A673 (cell line): ENCODE measurements around the gene TBCD. TPM values are rescaled to one million over a fixed set of nuclear protein-coding genes. Genes with fewer than 3 reads are reported as not detected.
"Not testable (repeated sequence)": the region's sequence is repeated elsewhere in the genome, so short reads cannot be mapped to it uniquely, and the experiment has no call there.

Experiments
- BruUV-seq: library from RNA; stranded (reverse); fragments of 400-500 nt; replicated peaks from 2 replicates; lab custom pipeline; 2021; lab: Mats Ljungman, UMichigan
- CTCF ChIA-PET: fragments of 300-600 bp; sonication (Branson Sonifier 250); formaldehyde crosslinking; loops from one replicate; lab custom pipeline; 2022; ENCODE audit warnings: antibody characterized with exemption; lab: Charles Lee
- POLR2A ChIA-PET: fragments of 300-600 bp; sonication (Branson Sonifier 250); formaldehyde crosslinking; loops from one replicate; lab custom pipeline; 2022; ENCODE audit warnings: antibody characterized with exemption; ENCODE audit not compliant: low non-redundant PET; lab: Charles Lee
- DNase-seq: peaks from one replicate; pipeline ENCODE4 v3.0.0-alpha.2; 2015; ENCODE audit warnings: low spot score
- H3K27ac ChIP-seq: fragments of 200-600 bp; sonication (generic); 2 replicates; pipeline ENCODE4 v1.5.1; 2016; ENCODE audit warnings: mixed run types, low read depth, mild to moderate bottlenecking, mixed read lengths, antibody characterized with exemption, low read length; ENCODE audit not compliant: poor library complexity, severe bottlenecking
- H3K27me3 ChIP-seq: fragments of 200-600 bp; sonication (generic); replicated peaks from 2 replicates; pipeline ENCODE4 v1.6.1; 2017; ENCODE audit warnings: mixed run types, low read depth, mild to moderate bottlenecking, mixed read lengths, antibody characterized with exemption, low read length; ENCODE audit not compliant: insufficient read depth, poor library complexity
- H3K36me3 ChIP-seq: fragments of 200-600 bp; sonication (generic); 2 replicates; pipeline ENCODE4 v1.6.1; 2016; ENCODE audit warnings: mixed run types, mild to moderate bottlenecking, mixed read lengths, antibody characterized with exemption, low read length; ENCODE audit not compliant: insufficient read depth, poor library complexity, severe bottlenecking
- H3K4me1 ChIP-seq: fragments of 200-600 bp; sonication (generic); 2 replicates; pipeline ENCODE4 v1.6.1; 2017; ENCODE audit warnings: mixed run types, mild to moderate bottlenecking, mixed read lengths, antibody characterized with exemption, low read length; ENCODE audit not compliant: insufficient read depth, poor library complexity, severe bottlenecking
- H3K4me3 ChIP-seq: fragments of 200-600 bp; sonication (generic); 2 replicates; pipeline ENCODE4 v1.5.1; 2016; ENCODE audit warnings: low read depth, mixed run types, mild to moderate bottlenecking, mixed read lengths, low read length; ENCODE audit not compliant: poor library complexity, severe bottlenecking
- H3K9me3 ChIP-seq: fragments of 200-600 bp; sonication (generic); 2 replicates; pipeline ENCODE4 v1.6.1; 2016; ENCODE audit warnings: mixed run types, low read depth, mild to moderate bottlenecking, mixed read lengths, antibody characterized with exemption, low read length; ENCODE audit not compliant: poor library complexity, severe bottlenecking
- EZH2 ChIP-seq: fragments of 200-600 bp; sonication (generic); IDR thresholded peaks from 2 replicates; pipeline ENCODE4 v1.6.1; 2017; ENCODE audit warnings: borderline replicate concordance, low read depth, mild to moderate bottlenecking, mixed read lengths, antibody characterized with exemption, low read length; ENCODE audit not compliant: poor library complexity, severe bottlenecking
- intact Hi-C: fragments of 100-400 bp; cut with micrococcal nuclease; formaldehyde crosslinking; loops from one replicate; pipeline ENCODE4 v1.10.0; 2022; ENCODE audit not compliant: unreplicated experiment
- total RNA-seq: library from RNA; stranded (reverse); gene quantifications from 2 replicates; pipeline ENCODE4 v1.2.3, GENCODE V29; 2021
- TF ChIP-seq, protein P1 (sequence below): fragments of 300-800, 200-600 bp; sonication (generic); conservative IDR thresholded peaks from 2 replicates; pipeline ENCODE4 v1.5.1; 2017; ENCODE audit warnings: low read depth, mild to moderate bottlenecking, antibody characterized with exemption, low read length, moderate library complexity, mixed read lengths

Gene TBCD
- total RNA-seq, 1 experiment from 2014 or later: 113 TPM

DNA sequence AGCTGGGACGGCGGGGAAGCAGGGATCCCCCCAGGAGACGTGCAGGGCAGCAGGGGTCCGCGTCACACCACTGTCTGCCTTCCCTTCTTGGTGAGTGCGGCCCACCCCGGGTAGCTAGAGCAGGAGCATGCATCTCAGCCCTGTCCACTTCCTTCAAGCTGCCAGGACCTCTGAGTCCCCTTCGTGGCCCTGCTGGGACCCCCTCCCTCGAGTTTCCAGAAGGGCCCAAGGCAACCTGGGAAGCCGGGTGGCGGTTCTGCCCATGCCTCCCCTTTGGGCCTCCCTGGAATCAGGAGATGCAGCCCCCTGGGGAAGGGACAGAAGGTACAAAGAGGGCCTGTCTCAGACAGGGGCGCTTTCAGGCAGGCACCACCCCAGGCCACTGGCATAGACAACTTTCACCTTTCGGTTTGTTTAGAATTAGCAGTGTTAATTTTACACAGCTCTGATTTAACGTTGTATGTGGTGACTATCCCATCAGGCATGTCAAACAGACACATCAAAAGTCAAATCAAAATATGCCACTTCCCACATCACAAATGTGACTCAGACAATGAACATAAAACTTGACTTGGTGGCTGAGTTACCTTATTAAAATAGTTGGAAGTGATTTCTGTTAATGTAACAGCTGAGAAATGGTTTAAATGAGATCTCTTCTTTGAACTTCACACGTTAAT is 233.0 kb downstream of the TBCD start:
- BruUV-seq: no TSS peak
- no peaks in the 10 kb centered on the region for H3K4me1 ChIP-seq
- POLR2A ChIA-PET: no interaction called here

DNA sequence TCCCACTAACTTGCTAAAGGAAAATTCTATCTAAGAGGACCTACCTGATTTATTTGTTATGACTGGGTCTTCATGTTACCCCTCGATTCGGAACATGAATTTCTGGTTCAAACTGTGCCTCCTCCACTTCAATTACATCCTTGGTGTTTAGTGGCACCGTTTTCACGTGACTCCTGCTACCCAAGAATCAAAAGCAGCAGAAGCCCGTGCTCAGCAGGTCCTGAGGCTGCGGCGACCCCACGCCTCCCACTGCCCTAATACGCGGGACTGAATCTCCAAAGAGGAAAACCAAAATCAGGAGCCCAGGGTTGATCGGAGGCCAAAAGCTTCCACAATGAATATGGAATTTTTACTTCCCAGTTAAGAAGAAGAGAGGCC is 233.6 kb downstream of the TBCD start:
- Histone ChIP-seq H3K4me1 (no peaks in the 10 kb centered on the region), H3K27me3 (no peaks in the 10 kb centered on the region), H3K27ac (no peak overlapping the region), H3K36me3 (no peaks in the 10 kb centered on the region), H3K9me3 (no peaks in the 10 kb centered on the region), H3K4me3 (no peak overlapping the region)
- DNase-seq: no peak
- CTCF ChIA-PET: no interaction called here
- intact Hi-C loops: no loop called here
- no TSS peak for BruUV-seq
- POLR2A ChIA-PET: no interaction called here
- TF ChIP-seq, protein P1, sequence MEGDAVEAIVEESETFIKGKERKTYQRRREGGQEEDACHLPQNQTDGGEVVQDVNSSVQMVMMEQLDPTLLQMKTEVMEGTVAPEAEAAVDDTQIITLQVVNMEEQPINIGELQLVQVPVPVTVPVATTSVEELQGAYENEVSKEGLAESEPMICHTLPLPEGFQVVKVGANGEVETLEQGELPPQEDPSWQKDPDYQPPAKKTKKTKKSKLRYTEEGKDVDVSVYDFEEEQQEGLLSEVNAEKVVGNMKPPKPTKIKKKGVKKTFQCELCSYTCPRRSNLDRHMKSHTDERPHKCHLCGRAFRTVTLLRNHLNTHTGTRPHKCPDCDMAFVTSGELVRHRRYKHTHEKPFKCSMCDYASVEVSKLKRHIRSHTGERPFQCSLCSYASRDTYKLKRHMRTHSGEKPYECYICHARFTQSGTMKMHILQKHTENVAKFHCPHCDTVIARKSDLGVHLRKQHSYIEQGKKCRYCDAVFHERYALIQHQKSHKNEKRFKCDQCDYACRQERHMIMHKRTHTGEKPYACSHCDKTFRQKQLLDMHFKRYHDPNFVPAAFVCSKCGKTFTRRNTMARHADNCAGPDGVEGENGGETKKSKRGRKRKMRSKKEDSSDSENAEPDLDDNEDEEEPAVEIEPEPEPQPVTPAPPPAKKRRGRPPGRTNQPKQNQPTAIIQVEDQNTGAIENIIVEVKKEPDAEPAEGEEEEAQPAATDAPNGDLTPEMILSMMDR: no peak
- no peak for TF ChIP-seq EZH2

More for the DNA sequence above, 233.0 kb downstream of the TBCD start:
- intact Hi-C loops: no loop called here
- Histone ChIP-seq H3K27me3 (no peaks in the 10 kb centered on the region), H3K4me3 (no peak overlapping the region), H3K36me3 (no peaks in the 10 kb centered on the region), H3K9me3 (no peaks in the 10 kb centered on the region), H3K27ac (no peak overlapping the region)
- CTCF ChIA-PET: no interaction called here
- TF ChIP-seq EZH2: no peak
- TF ChIP-seq, protein P1: no peak
- no peak for DNase-seq

- no peak for DNase-seq
- CTCF ChIA-PET: no interaction called here
- Histone ChIP-seq H3K4me1 (no peaks in the 10 kb centered on the region), H3K36me3 (no peaks in the 10 kb centered on the region), H3K9me3 (no peaks in the 10 kb centered on the region), H3K4me3 (no peak overlapping the region), H3K27me3 (no peaks in the 10 kb centered on the region), H3K27ac (no peak overlapping the region)
- BruUV-seq: no TSS peak
- intact Hi-C loops: no loop called here
- POLR2A ChIA-PET: no interaction called here
- TF ChIP-seq EZH2: no peak
- TF ChIP-seq, protein P1: no peak
Measured at GRCh38 chr17:82985973-82986372, 234.1 kb downstream of the TBCD start.

GRCh38 chr17:82989051-82989450 is 237.2 kb downstream of the TBCD start:
- H3K27ac ChIP-seq, H3K4me1 ChIP-seq, H3K27me3 ChIP-seq, intact Hi-C loops, POLR2A ChIA-PET, BruUV-seq, H3K4me3 ChIP-seq, CTCF ChIA-PET, H3K36me3 ChIP-seq, DNase-seq: not testable (repeated sequence)
- H3K9me3 ChIP-seq: peaks cover 15% of the 10 kb centered on the region
